HG03439 (cell line): ENCODE results near the gene HPS4.
"Not testable (repeated sequence)": the region's sequence is repeated elsewhere in the genome, so short reads cannot be mapped to it uniquely, and the experiment has no call there.

Experiments used
- ATAC-seq: cut with Tn5 transposase; IDR thresholded peaks from one replicate; pipeline ENCODE4 v1.9.1; 2021; ENCODE audit warnings: mild to moderate bottlenecking, moderate library complexity; ENCODE audit not compliant: unreplicated experiment

HPS4 gene

GRCh38 chr22:26444777-26445176, 38.8 kb downstream of the HPS4 start:
- no peak for ATAC-seq

DNA sequence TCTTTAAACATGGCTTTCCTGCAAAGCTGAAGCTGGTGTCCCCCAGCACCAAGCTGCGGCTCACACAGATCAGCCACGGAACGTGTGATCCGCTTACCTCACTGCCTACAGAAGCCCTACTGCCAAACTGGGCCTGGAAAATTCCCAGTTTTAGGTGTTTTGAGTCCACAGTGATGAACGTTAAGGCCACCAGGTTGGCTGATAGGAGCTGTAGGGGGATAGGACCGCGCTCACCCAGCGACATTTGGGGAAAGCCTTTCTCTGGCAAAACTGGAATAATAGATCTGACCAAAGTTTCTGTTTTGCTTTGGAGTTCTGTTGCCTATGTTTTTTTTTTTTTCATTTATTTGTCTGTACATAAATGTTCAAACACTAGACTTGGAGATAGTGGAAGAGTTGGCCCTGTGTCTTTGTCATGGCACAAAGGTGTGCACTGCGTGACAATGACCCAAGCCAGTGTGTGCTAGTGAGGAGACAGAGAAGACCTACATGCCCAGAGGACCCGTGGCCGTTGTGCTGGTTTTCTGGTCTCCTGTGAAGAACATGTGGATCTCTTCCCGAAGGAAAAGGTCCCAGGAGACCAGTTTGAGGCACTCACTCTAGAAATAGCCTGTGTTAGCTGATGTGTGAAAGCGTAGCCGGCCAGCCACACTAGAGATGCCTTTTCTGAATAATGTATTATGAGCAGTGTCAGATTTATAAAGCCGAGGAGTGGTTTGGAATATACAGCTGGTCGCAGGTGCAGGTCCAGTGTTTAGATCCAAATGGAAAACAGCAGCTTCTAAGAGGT, 39.5 kb downstream of the HPS4 start:
- no peak for ATAC-seq

- no peak for ATAC-seq
Observed at GRCh38 chr22:26442086-26442756, 41.4 kb downstream of the HPS4 start.

DNA sequence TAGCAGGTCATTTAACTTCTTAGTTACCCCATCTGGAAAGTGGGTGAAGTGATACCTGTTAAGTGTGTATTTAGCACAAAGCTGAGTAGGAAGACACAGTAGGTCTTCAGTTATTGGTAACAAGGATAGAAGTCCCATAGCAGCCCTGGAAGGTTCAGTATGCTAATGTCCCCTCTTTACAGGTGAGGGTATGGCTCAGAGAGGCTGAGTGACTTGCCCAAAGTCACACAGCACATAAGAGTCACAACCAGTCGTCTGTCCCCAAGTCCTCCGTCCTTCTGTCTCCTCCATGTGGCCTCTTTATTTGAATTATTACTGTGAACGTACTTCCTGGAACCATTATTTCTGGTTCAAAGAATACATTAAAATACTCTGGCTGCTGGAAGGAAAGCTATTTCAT, 44.0 kb downstream of the HPS4 start:
- ATAC-seq = no peak

- not testable (repeated sequence) for ATAC-seq
Observed at GRCh38 chr22:26438776-26439175, 44.8 kb downstream of the HPS4 start.

DNA sequence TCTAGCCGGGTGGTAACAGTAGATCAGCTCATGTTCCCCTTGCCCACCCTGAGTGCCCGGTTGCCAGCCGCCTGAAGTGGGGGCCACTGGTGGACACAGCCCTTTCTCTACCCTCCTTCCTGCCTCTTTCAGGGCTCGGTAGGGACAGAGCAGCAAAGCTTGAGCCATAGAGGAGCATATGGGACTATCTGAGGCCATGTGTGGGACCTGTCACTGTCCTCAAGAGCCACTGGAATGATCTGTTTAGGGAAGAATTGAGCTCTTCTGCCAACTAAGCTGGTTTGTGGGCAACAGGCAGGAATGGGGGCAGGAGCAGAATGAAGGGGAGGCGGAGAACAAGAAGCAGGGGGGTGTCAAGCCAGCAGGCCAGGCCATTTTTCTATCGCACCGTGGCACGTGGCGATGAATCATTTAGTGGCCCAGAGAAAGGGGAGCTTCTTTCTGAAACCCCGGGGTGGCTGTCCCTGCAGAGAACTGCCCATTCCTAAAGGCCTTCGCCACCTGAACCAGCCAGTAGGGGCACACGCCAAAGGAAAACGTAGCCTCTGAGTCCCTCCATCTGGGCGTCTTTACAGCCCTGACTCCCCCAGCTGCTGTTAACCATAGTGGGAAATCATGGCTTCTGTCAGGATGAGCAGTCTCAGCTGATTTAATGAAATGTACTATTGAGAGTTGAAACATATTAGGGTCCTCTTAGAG, 45.7 kb downstream of the HPS4 start:
- ATAC-seq = no peak

DNA sequence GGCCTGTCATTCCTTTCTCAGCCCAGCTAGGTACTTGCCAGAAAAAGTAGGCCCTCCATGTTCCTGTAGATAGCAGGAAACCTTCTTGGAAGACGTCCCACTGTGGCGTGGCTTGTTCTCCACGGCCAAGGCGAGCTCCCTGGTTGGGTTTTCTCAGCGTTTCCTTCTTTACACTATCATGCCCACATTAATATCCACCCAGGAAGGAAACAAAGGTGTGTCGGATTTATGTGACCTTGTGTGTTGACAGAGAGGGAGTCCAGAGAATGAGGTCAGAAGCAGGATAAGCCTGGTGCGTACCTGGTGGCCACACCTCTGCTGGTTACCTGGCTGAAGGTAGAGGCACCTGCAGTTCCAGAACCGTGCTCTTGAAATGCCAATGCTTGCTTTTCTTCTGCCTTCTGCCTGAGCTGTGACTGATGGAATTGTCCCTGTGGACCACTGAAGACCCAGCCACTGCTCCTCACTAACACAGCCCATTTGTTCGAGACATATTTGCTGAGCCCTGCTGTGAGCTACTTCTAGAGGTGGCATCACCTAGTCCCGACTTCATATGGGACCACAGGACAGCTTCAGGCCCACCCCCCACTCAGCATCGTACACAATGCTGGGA, 46.6 kb downstream of the HPS4 start:
- no peak for ATAC-seq

GRCh38 chr22:26435327-26436093, 48.1 kb downstream of the HPS4 start:
- ATAC-seq = no peak

DNA sequence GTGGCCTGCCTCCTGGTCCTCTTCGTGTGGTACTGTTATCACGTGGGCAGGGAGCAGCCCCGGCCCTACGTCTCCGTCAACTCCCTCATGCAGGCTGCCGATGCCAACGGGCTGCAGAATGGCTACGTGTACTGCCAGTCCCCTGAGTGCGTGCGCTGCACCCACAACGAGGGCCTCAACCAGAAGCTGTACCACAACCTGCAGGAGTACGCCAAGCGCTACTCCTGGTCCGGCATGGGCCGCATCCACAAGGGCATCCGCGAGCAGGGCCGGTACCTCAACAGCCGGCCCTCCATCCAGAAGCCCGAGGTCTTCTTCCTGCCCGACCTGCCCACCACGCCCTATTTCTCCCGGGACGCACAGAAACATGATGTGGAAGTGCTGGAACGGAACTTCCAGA, 49.8 kb downstream of the HPS4 start:
- ATAC-seq = no peak

DNA sequence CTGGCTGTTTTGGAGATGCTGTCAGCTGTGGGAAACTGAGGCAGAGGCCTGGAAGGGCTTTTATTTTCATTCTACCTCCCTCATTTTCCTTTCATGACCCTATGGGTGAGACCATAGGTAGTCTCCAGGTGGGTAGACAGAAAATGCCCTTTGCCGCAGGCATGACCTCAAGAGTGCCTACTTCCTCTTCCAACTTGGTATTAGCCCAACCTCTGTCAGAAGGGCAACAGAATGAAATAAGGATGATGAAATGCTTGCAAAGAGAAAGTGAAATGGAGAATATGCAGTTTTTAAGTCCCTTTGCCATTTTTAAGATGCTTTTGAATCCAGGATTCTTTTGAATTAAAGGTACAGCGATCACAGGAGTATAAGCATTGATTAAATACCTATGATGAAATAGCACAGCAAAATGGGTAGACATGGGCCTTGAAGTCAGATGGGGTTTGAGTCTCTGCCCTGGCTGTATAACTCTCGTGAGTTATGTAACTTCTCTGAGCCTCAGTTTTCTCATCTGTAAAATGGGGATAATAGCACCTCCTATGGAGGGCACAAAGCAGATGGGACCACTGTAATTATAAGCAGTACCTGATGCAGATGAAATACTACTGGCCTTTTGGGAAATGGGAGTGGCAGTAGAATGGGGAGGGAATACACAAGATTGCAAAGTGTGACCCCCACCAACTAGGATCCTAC, 50.8 kb downstream of the HPS4 start:
- no peak for ATAC-seq

DNA sequence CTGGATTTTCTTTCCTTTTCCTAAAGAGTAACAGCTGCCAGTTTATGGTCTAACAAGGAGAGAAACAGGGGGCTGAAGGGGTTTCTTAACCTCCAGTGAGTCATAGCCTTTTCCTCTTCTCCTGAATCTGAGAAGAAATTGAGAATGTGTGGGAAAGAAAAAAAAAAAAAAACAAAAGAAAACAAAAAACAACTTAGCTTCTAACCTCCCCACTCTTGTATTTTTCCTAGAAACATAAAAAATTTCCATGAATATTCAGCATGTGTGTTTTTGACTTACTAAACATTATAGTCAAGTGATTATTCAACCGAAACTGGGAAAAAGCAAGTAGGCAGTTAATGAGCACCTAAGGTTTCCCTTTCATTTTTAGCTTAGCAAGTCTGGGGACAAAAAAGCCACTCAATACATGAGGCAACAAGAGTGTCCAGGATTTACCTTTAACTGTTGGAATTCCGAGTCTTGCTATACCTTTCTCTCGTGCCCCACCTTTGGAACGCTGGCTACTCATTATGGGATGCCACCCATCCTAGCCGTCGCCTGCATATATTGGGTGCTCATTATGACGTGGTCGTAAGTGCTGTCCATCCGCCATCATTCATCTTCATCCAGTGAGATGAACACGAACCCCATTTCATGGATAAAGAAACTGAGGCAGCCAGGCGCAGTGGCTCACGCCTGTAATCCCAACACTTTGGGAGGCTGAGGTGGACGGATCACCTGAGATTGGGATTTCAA, 52.2 kb downstream of the HPS4 start:
- no peak for ATAC-seq

DNA sequence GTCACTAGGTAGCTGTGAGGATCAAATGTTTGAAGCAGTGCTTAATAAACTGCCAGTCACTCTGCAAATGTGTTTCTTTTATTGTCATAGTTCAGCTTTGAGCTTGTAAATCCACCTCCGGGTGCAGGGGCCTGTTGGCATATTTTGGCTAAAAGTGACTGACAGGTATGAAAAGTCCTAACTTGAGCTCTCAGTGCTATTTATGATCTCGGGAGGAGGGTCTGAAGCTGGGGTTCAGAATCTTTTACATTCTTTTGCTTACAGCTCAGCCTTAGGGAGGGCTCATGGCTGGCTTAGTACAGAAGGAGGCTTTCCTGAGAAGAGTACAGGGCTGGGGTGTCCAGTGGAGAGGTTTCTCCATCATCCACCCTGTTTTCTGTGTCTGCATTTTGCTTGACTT, 53.0 kb downstream of the HPS4 start:
- ATAC-seq = no peak

- ATAC-seq = peak; percentile 10
Observed at GRCh38 chr22:26429458-26430286, 53.9 kb downstream of the HPS4 start.

- peak; percentile 61 for ATAC-seq
Observed at GRCh38 chr22:26428515-26429457, 54.8 kb downstream of the HPS4 start, which contains the start of gene ASPHD2. TSS of gene ASPHD2 (plus strand) at chr22:26429260. CDS start at chr22:26433616, 4,356 bp downstream.

DNA sequence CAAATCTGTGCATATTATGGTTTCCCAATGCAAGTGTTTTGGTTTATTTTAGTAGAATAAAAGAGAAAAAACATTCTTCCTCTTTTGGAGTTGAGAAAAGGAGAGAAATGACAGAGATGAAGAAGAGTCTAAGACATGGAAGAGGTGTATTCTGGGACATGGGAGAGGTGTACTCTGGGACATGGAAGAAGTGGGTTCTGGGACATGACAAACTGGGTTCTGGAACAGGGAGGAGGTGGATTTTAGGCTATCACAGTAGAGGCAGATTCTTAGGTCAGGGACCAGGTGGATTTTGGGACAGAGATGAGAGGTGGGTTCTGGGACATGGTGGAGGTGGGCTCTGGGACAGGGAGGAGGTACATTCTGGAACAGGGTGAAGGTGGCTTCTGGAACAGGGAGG, 56.7 kb downstream of the HPS4 start:
- ATAC-seq = no peak

DNA sequence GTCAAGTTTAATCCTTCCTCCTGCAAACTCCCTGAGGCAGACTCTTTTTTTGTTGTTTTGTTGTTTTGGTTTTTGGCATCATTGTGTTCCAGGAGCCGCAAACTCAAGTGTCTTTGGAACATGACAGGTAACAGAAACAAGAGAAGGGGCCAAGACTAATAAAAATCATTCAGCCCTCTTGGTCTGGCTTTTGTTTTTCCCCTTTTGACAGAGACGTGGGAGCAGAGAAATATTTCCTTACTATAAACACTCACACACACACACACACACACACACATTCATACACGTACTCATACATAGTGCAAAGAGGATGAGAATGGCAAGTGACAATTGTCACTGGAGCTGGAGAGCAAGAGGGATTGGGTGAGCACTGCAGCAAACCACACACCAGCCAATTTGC, 65.0 kb downstream of the HPS4 start:
- no peak for ATAC-seq

GRCh38 chr22:26417406-26417805, 66.2 kb downstream of the HPS4 start:
- no peak for ATAC-seq
